ENCODE data around the gene LPO.

Gene LPO

GRCh38 chr17:58193641-58194255 is 44.6 kb upstream of the LPO start:
- H2BK5ac ChIP-seq (ENCODE audit: low read depth, low read length, poor library complexity), result no peak overlapping the region
- no CpG with 5 or more reads among the region's 18 CpGs for WGBS (ENCODE audit: extremely low coverage, insufficient coverage, insufficient read length)
- H3K4ac ChIP-seq (ENCODE audit: low read depth, low read length), result no peak overlapping the region
- no peak overlapping the region for H3K18ac ChIP-seq (ENCODE audit: low read length)
- no peaks in the 10 kb centered on the region for H3K79me1 ChIP-seq (ENCODE audit: low read length)
- H3K4me2 ChIP-seq (ENCODE audit: low read length), result no peak overlapping the region
- no peak for DNase-seq
- no peak overlapping the region for H4K12ac ChIP-seq (ENCODE audit: low read depth, low read length)
- no peaks in the 10 kb centered on the region for H3K36me3 ChIP-seq (ENCODE audit: control insufficient read depth in 1 of 2, insufficient read depth in 2 of 2, low read length in 2 of 2)
- H3K27ac ChIP-seq (ENCODE audit: low read depth, low read length), result no peak overlapping the region
- no peak overlapping the region for H3K14ac ChIP-seq (ENCODE audit: low read length)
- H3K9ac ChIP-seq (ENCODE audit: low read length), result no peak overlapping the region
- H4K91ac ChIP-seq (ENCODE audit: low read depth, low read length), result no peak overlapping the region
- peaks cover 3% of the 10 kb centered on the region for H3K9me3 ChIP-seq (ENCODE audit: insufficient read depth, low read depth, low read length)
- H3K4me3 ChIP-seq (ENCODE audit: low read depth, low read length), result peak overlapping the region; percentile 55
- H2AFZ ChIP-seq (ENCODE audit: insufficient read depth, low read length, poor library complexity), result no peak overlapping the region
- no peaks in the 10 kb centered on the region for H3K79me2 ChIP-seq (ENCODE audit: control insufficient read depth, insufficient read depth, low read length, poor library complexity)
- no peak overlapping the region for H2BK12ac ChIP-seq (ENCODE audit: low read length)
- H3K27me3 ChIP-seq (ENCODE audit: insufficient read depth, low read length), result no peaks in the 10 kb centered on the region
- H4K8ac ChIP-seq (ENCODE audit: low read depth, low read length), result no peak overlapping the region
- no peak overlapping the region for H3K23ac ChIP-seq (ENCODE audit: low read length)
- no peak overlapping the region for H2AK5ac ChIP-seq (ENCODE audit: low read length)
- no peaks in the 10 kb centered on the region for H3K4me1 ChIP-seq (ENCODE audit: control insufficient read depth in 1 of 2, insufficient read depth in 2 of 2, low read length in 2 of 2)
- H2BK120ac ChIP-seq (ENCODE audit: insufficient read depth, low read length, poor library complexity), result no peak overlapping the region

GRCh38 chr17:58195518-58196123 is 42.8 kb upstream of the LPO start:
- no peak overlapping the region for H2BK120ac ChIP-seq (ENCODE audit: insufficient read depth, low read length, poor library complexity)
- no peaks in the 10 kb centered on the region for H3K79me1 ChIP-seq (ENCODE audit: low read length)
- no peak overlapping the region for H2BK12ac ChIP-seq (ENCODE audit: low read length)
- H3K9me3 ChIP-seq (ENCODE audit: insufficient read depth, low read depth, low read length), result peaks cover 4% of the 10 kb centered on the region
- 95% methylated on average over 1 of the region's 5 CpGs for WGBS (ENCODE audit: extremely low coverage, insufficient coverage, insufficient read length)
- no peaks in the 10 kb centered on the region for H3K79me2 ChIP-seq (ENCODE audit: control insufficient read depth, insufficient read depth, low read length, poor library complexity)
- H3K18ac ChIP-seq (ENCODE audit: low read length), result no peak overlapping the region
- no peak overlapping the region for H4K12ac ChIP-seq (ENCODE audit: low read depth, low read length)
- H3K36me3 ChIP-seq (ENCODE audit: control insufficient read depth in 1 of 2, insufficient read depth in 2 of 2, low read length in 2 of 2), result no peaks in the 10 kb centered on the region
- H2BK5ac ChIP-seq (ENCODE audit: low read depth, low read length, poor library complexity), result no peak overlapping the region
- no peak overlapping the region for H3K4ac ChIP-seq (ENCODE audit: low read depth, low read length)
- no peak overlapping the region for H3K27ac ChIP-seq (ENCODE audit: low read depth, low read length)
- no peak overlapping the region for H3K23ac ChIP-seq (ENCODE audit: low read length)
- no peak overlapping the region for H4K8ac ChIP-seq (ENCODE audit: low read depth, low read length)
- DNase-seq, result no peak
- H3K4me3 ChIP-seq (ENCODE audit: low read depth, low read length), result no peak overlapping the region
- H3K4me1 ChIP-seq (ENCODE audit: control insufficient read depth in 1 of 2, insufficient read depth in 2 of 2, low read length in 2 of 2), result no peaks in the 10 kb centered on the region
- no peak overlapping the region for H3K14ac ChIP-seq (ENCODE audit: low read length)
- H2AFZ ChIP-seq (ENCODE audit: insufficient read depth, low read length, poor library complexity), result no peak overlapping the region
- no peak overlapping the region for H4K91ac ChIP-seq (ENCODE audit: low read depth, low read length)
- no peak overlapping the region for H3K4me2 ChIP-seq (ENCODE audit: low read length)
- no peaks in the 10 kb centered on the region for H3K27me3 ChIP-seq (ENCODE audit: insufficient read depth, low read length)
- H2AK5ac ChIP-seq (ENCODE audit: low read length), result no peak overlapping the region
- H3K9ac ChIP-seq (ENCODE audit: low read length), result no peak overlapping the region

GRCh38 chr17:58196610-58197009 is 41.8 kb upstream of the LPO start:
- Histone ChIP-seq H2BK12ac (ENCODE audit: low read length) (no peak overlapping the region), H2BK5ac (ENCODE audit: low read depth, low read length, poor library complexity) (no peak overlapping the region), H3K4me3 (ENCODE audit: low read depth, low read length) (no peak overlapping the region), H3K14ac (ENCODE audit: low read length) (no peak overlapping the region), H2AK5ac (ENCODE audit: low read length) (no peak overlapping the region), H3K27me3 (ENCODE audit: insufficient read depth, low read length) (no peaks in the 10 kb centered on the region), H3K27ac (ENCODE audit: low read depth, low read length) (no peak overlapping the region), H4K91ac (ENCODE audit: low read depth, low read length) (no peak overlapping the region), H3K4me2 (ENCODE audit: low read length) (no peak overlapping the region), H3K36me3 (ENCODE audit: control insufficient read depth in 1 of 2, insufficient read depth in 2 of 2, low read length in 2 of 2) (no peaks in the 10 kb centered on the region), H3K23ac (ENCODE audit: low read length) (no peak overlapping the region), H3K4me1 (ENCODE audit: control insufficient read depth in 1 of 2, insufficient read depth in 2 of 2, low read length in 2 of 2) (no peaks in the 10 kb centered on the region), H3K18ac (ENCODE audit: low read length) (no peak overlapping the region), H3K9me3 (ENCODE audit: insufficient read depth, low read depth, low read length) (peaks cover 4% of the 10 kb centered on the region), H2AFZ (ENCODE audit: insufficient read depth, low read length, poor library complexity) (no peak overlapping the region), H3K9ac (ENCODE audit: low read length) (no peak overlapping the region), H3K79me2 (ENCODE audit: control insufficient read depth, insufficient read depth, low read length, poor library complexity) (no peaks in the 10 kb centered on the region), H2BK120ac (ENCODE audit: insufficient read depth, low read length, poor library complexity) (no peak overlapping the region), H3K4ac (ENCODE audit: low read depth, low read length) (no peak overlapping the region), H3K79me1 (ENCODE audit: low read length) (no peaks in the 10 kb centered on the region), H4K8ac (ENCODE audit: low read depth, low read length) (no peak overlapping the region), H4K12ac (ENCODE audit: low read depth, low read length) (no peak overlapping the region)
- no CpG with 5 or more reads among the region's 7 CpGs for WGBS (ENCODE audit: extremely low coverage, insufficient coverage, insufficient read length)
- DNase-seq, result no peak

- Histone ChIP-seq H3K4me2 (ENCODE audit: low read length) (no peak overlapping the region), H3K9me3 (ENCODE audit: insufficient read depth, low read depth, low read length) (peaks cover 4% of the 10 kb centered on the region), H3K4me3 (ENCODE audit: low read depth, low read length) (no peak overlapping the region), H4K8ac (ENCODE audit: low read depth, low read length) (no peak overlapping the region), H3K27me3 (ENCODE audit: insufficient read depth, low read length) (no peaks in the 10 kb centered on the region), H4K12ac (ENCODE audit: low read depth, low read length) (no peak overlapping the region), H2BK5ac (ENCODE audit: low read depth, low read length, poor library complexity) (no peak overlapping the region), H3K27ac (ENCODE audit: low read depth, low read length) (no peak overlapping the region), H2AK5ac (ENCODE audit: low read length) (no peak overlapping the region), H3K14ac (ENCODE audit: low read length) (no peak overlapping the region), H2AFZ (ENCODE audit: insufficient read depth, low read length, poor library complexity) (no peak overlapping the region), H2BK120ac (ENCODE audit: insufficient read depth, low read length, poor library complexity) (no peak overlapping the region), H3K79me2 (ENCODE audit: control insufficient read depth, insufficient read depth, low read length, poor library complexity) (no peaks in the 10 kb centered on the region), H4K91ac (ENCODE audit: low read depth, low read length) (no peak overlapping the region), H3K23ac (ENCODE audit: low read length) (no peak overlapping the region), H3K18ac (ENCODE audit: low read length) (no peak overlapping the region), H3K79me1 (ENCODE audit: low read length) (no peaks in the 10 kb centered on the region), H3K9ac (ENCODE audit: low read length) (no peak overlapping the region), H2BK12ac (ENCODE audit: low read length) (no peak overlapping the region), H3K36me3 (ENCODE audit: control insufficient read depth in 1 of 2, insufficient read depth in 2 of 2, low read length in 2 of 2) (no peaks in the 10 kb centered on the region), H3K4me1 (ENCODE audit: control insufficient read depth in 1 of 2, insufficient read depth in 2 of 2, low read length in 2 of 2) (no peaks in the 10 kb centered on the region), H3K4ac (ENCODE audit: low read depth, low read length) (no peak overlapping the region)
- peak in 1 of 2 donors; percentile 47 for DNase-seq
- no CpG with 5 or more reads among the region's 14 CpGs for WGBS (ENCODE audit: extremely low coverage, insufficient coverage, insufficient read length)
Observed at GRCh38 chr17:58200024-58200633, 38.3 kb upstream of the LPO start.

Measured in trophoblast cell (in vitro differentiated cells and primary cell).